Measurements from ENCODE around the gene FAM114A1.
"Not testable (repeated sequence)": the region's sequence is repeated elsewhere in the genome, so short reads cannot be mapped to it uniquely, and the experiment has no call there.

Gene FAM114A1

DNA sequence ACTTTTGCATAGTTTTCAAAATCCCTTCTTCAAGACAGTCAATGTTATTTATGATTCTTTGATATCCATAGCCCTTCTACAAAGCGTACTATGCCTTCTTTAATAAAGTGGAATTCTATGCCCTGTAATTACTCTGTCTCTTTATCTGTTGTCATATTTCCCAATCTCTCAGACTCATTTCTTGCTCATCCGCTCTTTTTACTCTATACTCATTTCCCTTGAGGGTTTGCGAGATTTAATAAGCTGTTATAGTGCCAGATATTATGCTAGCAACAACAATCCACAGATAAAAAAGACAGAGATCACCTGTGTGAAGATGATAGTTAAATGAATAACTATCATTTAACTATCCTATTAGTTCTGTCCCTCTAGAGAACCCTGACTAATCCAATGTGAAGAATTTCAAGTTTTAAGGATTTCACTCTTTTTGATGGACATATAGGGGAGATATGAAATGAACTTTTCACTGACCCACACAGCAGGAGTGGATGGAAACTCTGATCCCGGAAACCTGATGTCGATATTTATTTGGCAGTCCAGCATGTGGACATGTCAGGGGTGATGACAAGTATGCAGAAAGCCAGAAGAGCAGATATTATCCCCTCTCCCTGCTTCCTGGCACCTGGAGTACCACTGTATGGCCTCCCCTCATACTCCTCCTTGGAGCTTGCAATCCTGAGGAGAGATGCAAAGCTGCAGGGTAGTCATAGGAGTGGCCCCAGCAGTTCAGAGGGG lies 114.9 kb downstream of the FAM114A1 start:
- no peak for DNase-seq (ENCODE audit: extremely low read depth, insufficient read length)
- TF ChIP-seq, protein P1, sequence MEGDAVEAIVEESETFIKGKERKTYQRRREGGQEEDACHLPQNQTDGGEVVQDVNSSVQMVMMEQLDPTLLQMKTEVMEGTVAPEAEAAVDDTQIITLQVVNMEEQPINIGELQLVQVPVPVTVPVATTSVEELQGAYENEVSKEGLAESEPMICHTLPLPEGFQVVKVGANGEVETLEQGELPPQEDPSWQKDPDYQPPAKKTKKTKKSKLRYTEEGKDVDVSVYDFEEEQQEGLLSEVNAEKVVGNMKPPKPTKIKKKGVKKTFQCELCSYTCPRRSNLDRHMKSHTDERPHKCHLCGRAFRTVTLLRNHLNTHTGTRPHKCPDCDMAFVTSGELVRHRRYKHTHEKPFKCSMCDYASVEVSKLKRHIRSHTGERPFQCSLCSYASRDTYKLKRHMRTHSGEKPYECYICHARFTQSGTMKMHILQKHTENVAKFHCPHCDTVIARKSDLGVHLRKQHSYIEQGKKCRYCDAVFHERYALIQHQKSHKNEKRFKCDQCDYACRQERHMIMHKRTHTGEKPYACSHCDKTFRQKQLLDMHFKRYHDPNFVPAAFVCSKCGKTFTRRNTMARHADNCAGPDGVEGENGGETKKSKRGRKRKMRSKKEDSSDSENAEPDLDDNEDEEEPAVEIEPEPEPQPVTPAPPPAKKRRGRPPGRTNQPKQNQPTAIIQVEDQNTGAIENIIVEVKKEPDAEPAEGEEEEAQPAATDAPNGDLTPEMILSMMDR (IDR thresholded peaks at IDR 0.05; ENCODE audit: insufficient read depth, low read length, poor library complexity, severe bottlenecking) = no peak
- Histone ChIP-seq H3K36me3 (ENCODE audit: control insufficient read depth, insufficient read depth, low read length) (peaks cover 18% of the 10 kb centered on the region), H3K4me3 (replicated peaks; ENCODE audit: low read depth, low read length) (no peak overlapping the region), H3K27me3 (replicated peaks; ENCODE audit: control insufficient read depth, insufficient read depth, low read length) (no peaks in the 10 kb centered on the region)

DNA sequence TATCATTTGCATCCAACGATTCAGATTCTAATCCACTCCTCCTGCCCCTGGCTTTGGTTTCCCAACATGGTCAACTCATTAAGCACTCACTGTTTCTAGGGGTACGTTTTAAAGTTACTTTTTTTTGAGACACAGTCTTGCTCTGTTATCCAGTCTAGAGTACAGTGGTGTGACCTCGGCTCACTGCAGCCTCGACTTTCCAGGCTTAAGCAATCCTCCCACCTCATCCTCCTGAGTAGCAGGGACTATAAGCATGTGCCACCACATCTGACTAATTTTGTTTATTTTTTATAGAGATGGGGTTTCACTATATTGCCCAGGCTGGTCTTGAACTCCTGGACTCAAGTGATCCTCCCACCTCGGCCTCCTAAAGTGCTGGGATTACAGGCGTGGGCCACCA lies 115.7 kb downstream of the FAM114A1 start:
- H3K36me3 ChIP-seq (ENCODE audit: control insufficient read depth, insufficient read depth, low read length) = peaks cover 18% of the 10 kb centered on the region
- TF ChIP-seq, protein P1 (IDR thresholded peaks at IDR 0.05; ENCODE audit: insufficient read depth, low read length, poor library complexity, severe bottlenecking) = no peak
- no peak for DNase-seq (ENCODE audit: extremely low read depth, insufficient read length)
- H3K27me3 ChIP-seq (replicated peaks; ENCODE audit: control insufficient read depth, insufficient read depth, low read length) = no peaks in the 10 kb centered on the region
- H3K4me3 ChIP-seq (replicated peaks; ENCODE audit: low read depth, low read length) = no peak overlapping the region

DNA sequence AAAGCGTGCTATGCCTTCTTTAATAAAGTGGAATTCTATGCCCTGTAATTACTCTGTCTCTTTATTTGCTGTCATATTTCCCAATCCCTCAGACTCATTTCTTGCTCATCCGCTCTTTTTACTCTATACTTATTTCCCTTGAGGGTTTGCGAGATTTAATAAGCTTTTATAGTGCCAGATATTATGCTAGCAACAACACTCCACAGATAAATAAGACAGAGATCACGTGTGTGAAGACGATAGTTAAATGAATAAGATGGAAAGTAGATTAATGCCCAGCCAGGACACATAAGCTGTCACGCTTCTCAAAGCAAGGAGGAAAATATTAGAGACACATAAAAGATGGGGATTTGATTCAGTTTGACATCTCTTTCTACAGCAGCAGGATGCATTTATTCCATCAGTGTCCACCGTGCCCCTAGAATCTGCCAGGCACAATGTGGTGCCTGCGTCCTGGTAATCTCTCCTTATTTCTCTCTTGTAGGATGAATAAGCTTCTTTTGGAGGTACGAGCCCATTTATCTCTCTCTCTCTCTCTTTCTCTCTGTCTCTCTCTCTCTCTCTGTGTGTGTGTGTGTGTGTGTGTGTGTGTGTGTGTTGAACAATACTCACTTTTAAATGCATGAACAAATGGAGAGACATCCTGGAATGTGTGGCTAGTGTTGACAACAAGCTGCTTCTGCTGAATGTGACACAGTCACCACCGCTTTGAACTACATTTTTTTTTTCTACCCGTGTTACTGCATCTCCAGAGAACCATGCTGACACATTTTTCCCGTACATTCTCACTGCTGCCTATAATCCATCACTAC lies 116.4 kb downstream of the FAM114A1 start:
- TF ChIP-seq, protein P1 (IDR thresholded peaks at IDR 0.05; ENCODE audit: insufficient read depth, low read length, poor library complexity, severe bottlenecking) = no peak
- no peaks in the 10 kb centered on the region for H3K27me3 ChIP-seq (replicated peaks; ENCODE audit: control insufficient read depth, insufficient read depth, low read length)
- H3K36me3 ChIP-seq (ENCODE audit: control insufficient read depth, insufficient read depth, low read length) = peaks cover 17% of the 10 kb centered on the region
- no peak overlapping the region for H3K4me3 ChIP-seq (replicated peaks; ENCODE audit: low read depth, low read length)
- no peak for DNase-seq (ENCODE audit: extremely low read depth, insufficient read length)

DNA sequence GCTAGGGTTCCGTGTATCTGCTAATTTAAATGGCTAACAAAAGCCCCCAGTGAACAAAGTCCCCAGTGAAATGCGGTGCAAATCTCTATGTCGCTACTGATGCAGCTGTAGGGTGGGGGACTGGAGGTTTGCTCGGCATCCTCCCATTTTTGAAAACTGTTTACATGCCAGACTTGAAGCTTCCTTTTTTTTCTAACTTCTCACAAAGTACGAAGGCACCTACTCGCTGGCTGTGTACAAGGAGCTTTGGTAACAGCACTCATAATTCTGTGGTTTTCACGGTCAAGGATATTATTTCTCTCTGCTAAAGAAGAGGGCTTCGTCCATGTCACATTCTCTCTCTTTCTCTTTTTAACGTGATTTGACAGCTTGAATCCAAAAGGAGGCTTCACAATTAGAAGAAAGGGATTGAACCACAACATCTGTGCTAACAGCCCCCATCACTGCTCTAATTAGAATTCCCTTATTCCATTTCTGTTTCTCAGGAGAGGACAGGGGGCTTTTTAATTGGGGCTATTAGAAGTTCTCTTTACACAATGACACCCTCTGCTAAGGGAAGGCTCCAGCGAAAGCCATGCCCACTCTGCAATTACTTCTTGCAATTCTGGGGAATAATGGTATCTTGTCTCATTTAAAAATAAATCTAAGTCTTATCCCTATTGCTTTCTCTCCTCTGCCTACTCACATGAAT lies 117.9 kb downstream of the FAM114A1 start:
- DNase-seq (ENCODE audit: extremely low read depth, insufficient read length) = no peak
- peaks cover 15% of the 10 kb centered on the region for H3K36me3 ChIP-seq (ENCODE audit: control insufficient read depth, insufficient read depth, low read length)
- H3K27me3 ChIP-seq (replicated peaks; ENCODE audit: control insufficient read depth, insufficient read depth, low read length) = no peaks in the 10 kb centered on the region
- H3K4me3 ChIP-seq (replicated peaks; ENCODE audit: low read depth, low read length) = no peak overlapping the region
- TF ChIP-seq, protein P1 (IDR thresholded peaks at IDR 0.05; ENCODE audit: insufficient read depth, low read length, poor library complexity, severe bottlenecking) = no peak

DNA sequence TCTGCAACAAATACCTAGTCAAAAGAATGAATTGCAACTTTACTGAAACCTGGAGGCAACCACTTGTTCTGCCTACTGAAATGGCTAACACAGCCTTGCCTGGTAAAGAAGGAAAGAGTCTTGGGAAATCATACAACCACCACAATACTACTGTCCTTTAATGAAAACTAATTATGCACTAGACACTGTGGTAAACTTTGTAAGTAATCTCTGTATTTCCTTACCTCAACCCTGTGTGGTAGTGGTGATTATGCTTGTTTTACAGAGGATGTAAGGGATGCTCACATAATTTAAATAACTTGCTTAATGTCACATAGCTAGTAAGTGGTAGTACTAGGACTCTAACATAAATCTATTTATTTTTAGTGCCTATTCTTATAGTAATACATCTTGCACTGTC lies 119.9 kb downstream of the FAM114A1 start:
- TF ChIP-seq, protein P1 (IDR thresholded peaks at IDR 0.05; ENCODE audit: insufficient read depth, low read length, poor library complexity, severe bottlenecking) = no peak
- Histone ChIP-seq H3K4me3 (replicated peaks; ENCODE audit: low read depth, low read length) (no peak overlapping the region), H3K36me3 (ENCODE audit: control insufficient read depth, insufficient read depth, low read length) (peaks cover 13% of the 10 kb centered on the region), H3K27me3 (replicated peaks; ENCODE audit: control insufficient read depth, insufficient read depth, low read length) (no peaks in the 10 kb centered on the region)
- DNase-seq (ENCODE audit: extremely low read depth, insufficient read length) = peak; percentile 21

DNA sequence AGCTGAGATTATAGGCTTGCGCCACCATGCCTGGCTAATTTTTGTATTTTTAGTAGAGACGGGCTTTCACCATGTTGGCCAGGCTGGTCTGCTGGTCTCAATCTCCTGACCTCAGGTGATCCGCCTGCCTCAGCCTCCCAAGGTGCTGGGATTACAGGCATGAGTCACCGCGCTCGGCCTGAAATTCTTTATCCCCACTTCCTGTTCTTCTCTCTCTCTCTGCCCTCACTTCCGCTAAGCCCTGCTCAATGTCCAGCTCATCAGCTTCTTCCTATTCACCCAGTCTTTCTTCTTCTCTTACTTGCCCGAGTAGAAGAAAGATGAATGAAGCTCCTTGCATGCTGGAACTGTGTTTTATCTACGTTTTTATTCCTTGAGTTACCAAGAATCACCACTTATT lies 120.7 kb downstream of the FAM114A1 start:
- H3K27me3 ChIP-seq (replicated peaks; ENCODE audit: control insufficient read depth, insufficient read depth, low read length); H3K36me3 ChIP-seq (ENCODE audit: control insufficient read depth, insufficient read depth, low read length); H3K4me3 ChIP-seq (replicated peaks; ENCODE audit: low read depth, low read length); DNase-seq (ENCODE audit: extremely low read depth, insufficient read length): not testable (repeated sequence)

Measured in GM06990 (cell line).